CD4-positive, alpha-beta T cell treated with Interleukin-2 at 100 ng/mL for 4 hours (primary cell): ENCODE measurements around the gene NPAS2.

ENCODE experiments used
- DNase-seq: peaks from one replicate; pipeline ENCODE4 v3.0.0-alpha.2; 2020; ENCODE audit warnings: low spot score

The NPAS2 gene

DNA sequence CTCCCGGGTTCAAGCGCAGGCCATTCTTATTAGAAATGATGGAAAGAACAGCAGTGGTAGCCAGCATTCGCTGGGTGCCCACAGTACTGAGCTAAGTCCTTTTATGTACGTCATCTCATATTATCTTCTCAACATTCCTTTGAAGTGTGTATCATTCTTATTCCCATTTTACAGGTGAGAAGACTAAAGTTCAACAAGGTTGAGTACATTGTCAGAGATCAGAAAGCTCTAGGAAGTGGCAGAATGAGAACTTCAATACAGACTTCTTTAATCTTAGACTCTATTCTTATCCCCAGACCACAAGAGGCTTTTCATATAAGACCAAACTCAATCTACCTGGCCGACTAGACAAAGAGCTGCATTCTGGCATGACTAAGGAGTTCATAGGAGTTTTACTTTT, 86.7 kb downstream of the NPAS2 start:
- no peak for DNase-seq

GRCh38 chr2:100907832-100908231, 87.9 kb downstream of the NPAS2 start:
- DNase-seq, result no peak

DNA sequence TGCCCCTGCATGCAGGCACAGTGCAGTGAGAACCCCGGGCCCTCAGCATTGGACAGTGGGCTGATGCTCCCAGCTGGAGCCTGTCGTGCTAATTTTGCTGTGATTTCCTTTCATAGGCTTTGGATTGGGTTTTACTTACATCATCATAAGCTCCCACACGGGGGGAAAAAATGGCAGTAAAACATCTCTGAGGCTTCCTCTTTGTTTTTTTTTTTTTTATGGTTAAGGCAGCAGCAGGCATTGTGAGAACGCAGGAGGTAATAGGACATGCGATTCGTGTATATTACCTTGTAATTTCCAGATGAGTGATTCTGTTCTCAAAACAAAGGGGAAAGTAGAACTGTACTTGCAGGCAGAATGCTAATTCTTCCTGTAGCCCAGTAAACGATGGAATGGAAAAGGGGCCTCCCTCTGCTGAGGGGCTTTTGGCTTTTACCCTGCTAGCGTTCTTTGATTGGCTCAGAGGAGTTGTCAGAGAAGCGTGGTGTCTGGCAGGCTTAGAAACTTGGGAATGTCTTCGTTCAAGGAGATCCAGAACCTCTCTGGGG, 89.7 kb downstream of the NPAS2 start:
- no peak for DNase-seq

DNA sequence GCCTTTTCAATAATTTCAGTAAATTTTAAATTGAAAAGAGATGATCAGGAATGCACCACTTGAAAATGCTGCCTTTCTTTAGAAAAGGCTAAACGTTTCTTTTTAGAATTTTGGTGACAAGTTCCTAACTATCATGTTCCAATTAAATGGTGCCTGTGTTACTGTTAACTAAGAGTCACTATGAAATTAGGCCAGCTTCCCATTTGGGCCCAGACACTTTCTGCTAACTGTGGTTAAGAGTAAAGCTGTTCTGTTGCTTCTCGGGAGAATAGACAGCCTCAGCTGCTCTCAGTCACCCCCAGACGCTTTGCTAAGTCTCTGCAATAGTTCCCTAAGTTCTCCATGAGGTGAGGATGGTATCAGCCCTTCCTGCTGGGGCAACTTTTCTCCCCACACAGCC, 90.2 kb downstream of the NPAS2 start:
- no peak for DNase-seq

- DNase-seq, result peak; percentile 1
Measured at GRCh38 chr2:100919316-100919715, 99.4 kb downstream of the NPAS2 start.

DNA sequence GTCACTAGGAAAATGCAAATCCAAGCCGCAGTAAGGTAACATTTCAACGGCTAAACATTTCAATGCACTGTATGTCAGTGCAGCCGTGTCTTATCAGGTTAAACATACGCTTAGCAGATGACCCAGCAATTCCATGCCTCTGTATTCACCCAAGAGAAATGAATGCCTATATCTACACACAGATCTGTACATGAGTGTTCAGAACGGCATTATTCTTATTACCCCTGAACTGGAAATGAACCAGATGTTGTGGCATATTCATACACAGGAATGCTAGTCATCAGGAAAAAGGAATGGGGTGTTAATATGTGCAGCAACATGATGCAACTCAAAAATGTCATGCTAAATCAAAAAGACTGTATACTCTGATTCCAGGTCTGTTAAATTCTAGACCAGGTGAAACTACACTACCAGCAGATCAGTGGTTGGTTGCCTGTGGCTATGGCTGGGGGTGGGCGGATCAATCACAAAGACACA, 101.8 kb downstream of the NPAS2 start:
- no peak for DNase-seq

GRCh38 chr2:100923461-100924060, 103.6 kb downstream of the NPAS2 start:
- DNase-seq, result no peak

DNA sequence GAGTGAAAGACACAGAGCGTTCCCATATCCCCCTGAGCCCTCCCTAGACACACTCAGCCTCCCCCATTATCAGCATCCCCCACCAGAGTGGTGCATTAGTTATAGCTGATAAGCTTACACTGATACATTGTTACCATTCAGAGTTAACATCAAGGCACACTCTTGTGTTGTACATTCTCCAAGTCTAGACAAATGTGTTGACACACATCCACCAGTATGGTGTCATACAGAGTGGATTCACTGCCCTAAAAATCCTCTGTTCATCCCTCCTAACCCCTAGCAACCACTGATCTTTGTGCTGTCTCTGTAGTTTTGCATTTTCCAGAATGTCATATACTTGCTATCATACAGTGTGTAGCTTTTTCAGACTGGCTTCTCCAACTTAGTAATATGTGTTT, 104.2 kb downstream of the NPAS2 start:
- no peak for DNase-seq

- peak; percentile 57 for DNase-seq
Measured at GRCh38 chr2:100924520-100925451, 104.8 kb downstream of the NPAS2 start.

DNA sequence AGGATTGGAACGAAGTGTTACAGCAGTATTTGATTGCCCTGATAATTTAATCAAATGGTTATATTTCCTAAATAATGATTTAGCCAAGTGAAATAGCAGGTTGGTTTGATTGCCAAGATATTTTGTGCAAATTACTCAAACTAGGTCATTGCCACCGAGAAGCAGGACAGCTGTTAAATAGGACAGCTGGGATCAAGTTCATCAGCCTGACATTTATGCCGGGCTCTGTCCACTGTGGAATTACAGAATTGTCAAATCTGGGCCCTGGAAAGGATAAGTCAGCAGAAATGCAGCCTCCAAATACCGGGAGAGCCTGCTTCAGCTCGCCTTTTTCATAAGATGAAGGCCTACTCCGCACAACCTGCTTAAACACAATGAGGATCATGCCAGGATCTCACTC, 108.3 kb downstream of the NPAS2 start:
- no peak for DNase-seq

DNA sequence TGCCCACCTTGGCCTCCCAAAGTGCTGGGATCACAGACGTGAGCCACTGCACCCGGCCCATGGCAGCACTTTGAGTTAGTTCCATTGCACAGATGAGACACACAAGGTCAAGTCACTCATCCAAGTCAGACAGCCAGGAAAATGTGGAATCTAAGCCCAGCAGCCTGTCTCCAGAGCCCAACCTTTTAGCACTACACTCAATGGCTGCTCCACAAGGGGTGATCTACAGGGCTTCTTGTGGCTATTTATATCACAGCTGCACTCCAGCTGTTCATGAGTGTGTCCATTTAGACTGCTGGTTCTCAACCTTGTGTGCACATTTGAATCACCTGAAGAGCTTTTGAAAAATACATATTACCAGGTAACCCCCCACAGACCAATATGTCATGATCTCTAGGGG, 109.2 kb downstream of the NPAS2 start:
- no peak for DNase-seq

- no peak for DNase-seq
Measured at GRCh38 chr2:100934504-100935371, 114.8 kb downstream of the NPAS2 start.

GRCh38 chr2:100935372-100935752, 115.4 kb downstream of the NPAS2 start:
- DNase-seq, result no peak

DNA sequence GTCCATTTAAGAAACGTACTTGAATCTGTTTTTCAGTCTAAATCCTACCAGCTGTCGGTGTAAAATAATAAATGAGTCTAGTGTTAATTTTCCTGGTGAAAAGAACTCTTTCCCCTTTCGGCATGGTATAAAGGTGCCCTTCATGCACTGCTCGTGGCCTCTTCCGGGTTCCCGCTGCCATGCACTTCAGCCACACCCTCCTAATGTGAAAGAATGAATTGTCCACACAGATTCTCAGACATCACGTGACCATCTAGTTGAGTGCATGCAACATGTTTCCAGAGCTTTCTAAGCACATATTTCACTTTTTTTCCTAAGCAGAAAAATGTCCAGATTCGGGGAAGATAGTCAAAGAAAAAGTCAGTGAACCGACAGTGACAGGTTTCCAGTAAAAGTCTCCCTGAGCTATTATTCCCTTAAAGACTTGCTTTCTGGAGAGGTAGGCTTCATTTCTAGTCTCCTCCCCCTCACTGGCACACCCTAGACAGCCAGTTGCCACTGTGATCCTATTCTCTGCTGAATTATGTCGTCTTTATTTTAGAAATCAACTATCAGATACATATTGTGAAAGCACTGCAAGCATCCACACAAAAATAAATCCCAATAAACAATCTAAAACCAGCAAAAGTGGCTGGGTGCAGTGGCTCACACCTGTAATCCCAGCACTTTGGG, 116.3 kb downstream of the NPAS2 start:
- no peak for DNase-seq

DNA sequence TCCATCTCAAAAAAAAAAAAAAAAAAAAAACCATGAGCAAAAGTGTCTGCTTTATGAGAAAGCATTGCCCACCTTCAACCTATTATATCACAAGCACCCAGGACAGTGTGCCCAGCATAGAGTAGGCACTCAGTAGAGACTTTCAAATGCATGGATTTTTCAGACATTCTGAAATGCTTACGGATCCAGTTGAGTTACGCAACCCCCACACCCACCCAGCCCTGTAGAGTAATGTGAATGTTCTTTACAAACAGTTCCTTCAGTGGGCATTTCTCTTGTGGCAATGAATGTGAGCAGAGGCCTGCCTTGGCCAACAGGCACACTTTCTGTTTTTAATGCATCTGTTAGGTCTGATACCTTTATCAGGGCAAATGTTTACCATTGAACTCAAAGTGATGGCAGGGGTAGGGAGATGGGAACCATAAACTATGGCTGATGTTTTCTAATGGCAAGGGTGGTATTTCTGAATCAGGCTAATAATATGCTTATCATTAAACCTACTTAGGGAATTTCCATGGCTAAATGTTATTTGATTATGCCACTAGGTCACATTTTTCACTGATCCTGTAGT, 117.1 kb downstream of the NPAS2 start:
- DNase-seq, result no peak

DNA sequence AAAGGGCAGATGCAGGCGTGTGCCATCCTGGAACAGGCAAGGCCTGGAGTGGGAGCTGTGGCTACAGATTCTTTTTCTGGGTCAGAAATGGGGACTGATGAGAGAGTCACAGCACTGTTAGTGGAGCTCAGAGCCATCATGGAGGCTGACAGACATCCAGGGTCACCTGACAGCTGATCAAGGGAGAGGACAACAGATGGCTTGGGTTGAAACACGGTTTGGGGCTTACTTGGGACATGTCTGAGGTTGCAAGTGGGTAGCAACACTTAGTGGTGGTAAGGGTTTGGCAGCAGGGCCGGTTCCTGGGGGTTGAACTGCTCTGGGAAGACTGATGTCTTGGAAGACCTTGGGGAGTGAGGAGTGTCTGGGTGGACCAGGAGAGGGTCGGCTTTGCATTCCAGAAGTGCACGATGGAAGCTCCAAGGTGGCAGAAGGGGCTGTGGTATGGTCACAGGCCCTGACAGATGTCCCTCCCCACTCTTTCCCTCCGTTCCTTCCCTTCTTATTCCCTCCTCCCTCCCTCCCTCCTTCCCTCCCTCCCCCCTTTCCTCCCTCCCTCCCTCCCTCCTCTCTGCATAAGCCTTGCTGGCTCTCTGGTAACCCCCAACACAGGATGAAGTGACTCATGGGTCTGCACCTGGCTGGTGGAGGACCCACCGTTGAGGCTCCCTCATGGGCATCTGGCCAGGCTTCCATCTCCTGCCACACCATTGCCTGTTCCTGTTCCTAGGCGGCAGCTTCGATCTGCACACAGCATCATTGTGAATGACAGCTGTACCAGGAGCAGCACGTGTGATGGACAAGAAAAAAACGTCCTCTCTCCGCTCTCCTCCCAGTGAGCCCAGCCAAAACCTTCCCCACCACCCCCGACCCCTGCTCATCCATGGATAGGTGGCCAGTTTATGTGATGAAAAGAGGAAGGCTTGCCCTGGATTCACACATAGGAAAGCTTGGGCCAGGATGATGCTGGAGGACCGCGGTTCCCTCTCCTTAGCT, 118.4 kb downstream of the NPAS2 start:
- no peak for DNase-seq

- no peak for DNase-seq
Measured at GRCh38 chr2:100939445-100939844, 119.5 kb downstream of the NPAS2 start.

GRCh38 chr2:100940240-100940639, 120.3 kb downstream of the NPAS2 start:
- no peak for DNase-seq

GRCh38 chr2:100940766-100941645, 121.1 kb downstream of the NPAS2 start:
- peak; percentile 6 for DNase-seq
